ENCODE results near the gene EGFL7.

DNA sequence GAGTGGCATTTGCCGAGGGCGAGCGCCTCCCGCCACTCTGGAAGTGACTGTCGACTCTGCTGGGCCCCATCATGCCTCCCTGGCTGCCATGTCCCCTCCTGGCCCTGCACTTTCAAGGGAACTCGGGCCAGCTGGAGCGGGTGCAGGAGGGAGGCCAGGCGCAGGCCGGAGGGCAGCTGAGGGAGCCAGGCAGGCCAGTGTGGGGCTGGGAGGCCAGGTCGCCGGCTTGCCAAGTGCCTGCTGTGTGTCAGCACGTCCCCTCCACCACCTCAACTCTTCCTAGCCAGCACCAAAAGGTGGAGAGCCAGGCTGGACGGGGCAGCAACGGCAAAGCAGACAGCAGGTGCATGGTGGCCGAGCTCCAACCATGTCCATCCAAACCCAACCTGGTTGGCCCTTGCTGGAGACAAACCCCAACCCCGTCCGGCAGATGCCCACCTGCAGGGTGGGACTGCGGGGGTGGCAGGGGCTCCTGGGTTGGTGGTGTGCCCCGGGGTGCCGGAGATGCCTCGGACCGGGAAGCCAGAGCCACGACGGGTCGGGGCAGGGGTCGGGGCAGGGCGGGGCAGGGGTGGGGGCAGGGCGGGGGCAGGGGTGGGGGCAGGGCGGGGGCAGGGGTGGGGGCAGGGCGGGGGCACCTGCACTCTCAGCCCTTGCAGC is 36.5 kb upstream of the EGFL7 start:
- TF ChIP-seq ZBTB21 (CRISPR knock-in tag; IDR thresholded peaks at IDR 0.05; ENCODE audit: borderline replicate concordance): no peak
- TF ChIP-seq, protein P1, sequence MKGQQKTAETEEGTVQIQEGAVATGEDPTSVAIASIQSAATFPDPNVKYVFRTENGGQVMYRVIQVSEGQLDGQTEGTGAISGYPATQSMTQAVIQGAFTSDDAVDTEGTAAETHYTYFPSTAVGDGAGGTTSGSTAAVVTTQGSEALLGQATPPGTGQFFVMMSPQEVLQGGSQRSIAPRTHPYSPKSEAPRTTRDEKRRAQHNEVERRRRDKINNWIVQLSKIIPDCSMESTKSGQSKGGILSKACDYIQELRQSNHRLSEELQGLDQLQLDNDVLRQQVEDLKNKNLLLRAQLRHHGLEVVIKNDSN (CRISPR knock-in tag; IDR thresholded peaks at IDR 0.05): no peak
- TF ChIP-seq, protein P2, sequence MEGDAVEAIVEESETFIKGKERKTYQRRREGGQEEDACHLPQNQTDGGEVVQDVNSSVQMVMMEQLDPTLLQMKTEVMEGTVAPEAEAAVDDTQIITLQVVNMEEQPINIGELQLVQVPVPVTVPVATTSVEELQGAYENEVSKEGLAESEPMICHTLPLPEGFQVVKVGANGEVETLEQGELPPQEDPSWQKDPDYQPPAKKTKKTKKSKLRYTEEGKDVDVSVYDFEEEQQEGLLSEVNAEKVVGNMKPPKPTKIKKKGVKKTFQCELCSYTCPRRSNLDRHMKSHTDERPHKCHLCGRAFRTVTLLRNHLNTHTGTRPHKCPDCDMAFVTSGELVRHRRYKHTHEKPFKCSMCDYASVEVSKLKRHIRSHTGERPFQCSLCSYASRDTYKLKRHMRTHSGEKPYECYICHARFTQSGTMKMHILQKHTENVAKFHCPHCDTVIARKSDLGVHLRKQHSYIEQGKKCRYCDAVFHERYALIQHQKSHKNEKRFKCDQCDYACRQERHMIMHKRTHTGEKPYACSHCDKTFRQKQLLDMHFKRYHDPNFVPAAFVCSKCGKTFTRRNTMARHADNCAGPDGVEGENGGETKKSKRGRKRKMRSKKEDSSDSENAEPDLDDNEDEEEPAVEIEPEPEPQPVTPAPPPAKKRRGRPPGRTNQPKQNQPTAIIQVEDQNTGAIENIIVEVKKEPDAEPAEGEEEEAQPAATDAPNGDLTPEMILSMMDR (IDR thresholded peaks at IDR 0.05): no peak
- TF ChIP-seq, protein P3, sequence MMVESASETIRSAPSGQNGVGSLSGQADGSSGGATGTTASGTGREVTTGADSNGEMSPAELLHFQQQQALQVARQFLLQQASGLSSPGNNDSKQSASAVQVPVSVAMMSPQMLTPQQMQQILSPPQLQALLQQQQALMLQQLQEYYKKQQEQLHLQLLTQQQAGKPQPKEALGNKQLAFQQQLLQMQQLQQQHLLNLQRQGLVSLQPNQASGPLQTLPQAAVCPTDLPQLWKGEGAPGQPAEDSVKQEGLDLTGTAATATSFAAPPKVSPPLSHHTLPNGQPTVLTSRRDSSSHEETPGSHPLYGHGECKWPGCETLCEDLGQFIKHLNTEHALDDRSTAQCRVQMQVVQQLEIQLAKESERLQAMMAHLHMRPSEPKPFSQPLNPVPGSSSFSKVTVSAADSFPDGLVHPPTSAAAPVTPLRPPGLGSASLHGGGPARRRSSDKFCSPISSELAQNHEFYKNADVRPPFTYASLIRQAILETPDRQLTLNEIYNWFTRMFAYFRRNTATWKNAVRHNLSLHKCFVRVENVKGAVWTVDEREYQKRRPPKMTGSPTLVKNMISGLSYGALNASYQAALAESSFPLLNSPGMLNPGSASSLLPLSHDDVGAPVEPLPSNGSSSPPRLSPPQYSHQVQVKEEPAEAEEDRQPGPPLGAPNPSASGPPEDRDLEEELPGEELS (CRISPR knock-in tag; IDR thresholded peaks at IDR 0.05): no peak
